ENCODE measurements around the gene PNLIPRP1. TPM values are rescaled to one million over a fixed set of nuclear protein-coding genes. Genes with fewer than 3 reads are reported as not detected.

The PNLIPRP1 gene
- total RNA-seq: 1 to 10 TPM in 2 of 7 donors, under 1 TPM in 1, not detected in 4; 0.34 to 2.8 (median 2.3) TPM
- not detected for polyA plus RNA-seq
- long read RNA-seq, donor 1: 0 reads
- long read RNA-seq, donor 2: 0 reads
- long read RNA-seq, donor 3: 0 reads

- no peak for DNase-seq
- whole genome bisulfite sequencing, 3 donors: 33 to 57% (median 40%) methylated on average over 9 of the region's 9 CpGs
Measured at GRCh38 chr10:116590590-116591444, at the start of gene PNLIPRP1. TSS of gene PNLIPRP1 (plus strand) at chr10:116590959. CDS start at chr10:116591130, 171 bp downstream.

GRCh38 chr10:116542007-116542677, 48.6 kb upstream of the PNLIPRP1 start:
- Histone ChIP-seq H3K9me3 (no peaks in the 10 kb centered on the region), H3K27me3 (no peaks in the 10 kb centered on the region), H3K27ac (no peak overlapping the region), H3K36me3 (no peaks in the 10 kb centered on the region), H3K4me3 (no peak overlapping the region), H3K4me1 (ENCODE audit: insufficient read depth) (no peaks in the 10 kb centered on the region)
- no peak for DNase-seq
- TF ChIP-seq POLR2A (IDR thresholded peaks at IDR 0.05): no peak
- no peak for TF ChIP-seq CTCF (IDR thresholded peaks at IDR 0.05)
- TF ChIP-seq EP300 (IDR thresholded peaks at IDR 0.05): no peak
- intact Hi-C loops (cut with DNase I): no loop called here

More at GRCh38 chr10:116590590-116591444, at the start of gene PNLIPRP1:
- H3K9me3 ChIP-seq: no peaks in the 10 kb centered on the region
- TF ChIP-seq POLR2A (IDR thresholded peaks at IDR 0.05) (no peak), CTCF (IDR thresholded peaks at IDR 0.05) (no peak)
- intact Hi-C loops (cut with DNase I): no loop called here
- no peak within 1 kb of the TSS for H3K27ac ChIP-seq
- H3K4me1 ChIP-seq (ENCODE audit: insufficient read depth): no peaks in the 10 kb centered on the region
- H3K27me3 ChIP-seq: no peaks in the 10 kb centered on the region
- no peak within 1 kb of the TSS for H3K4me3 ChIP-seq
- H3K36me3 ChIP-seq: no peaks in the 10 kb centered on the region

GRCh38 chr10:116545122-116545521, 45.6 kb upstream of the PNLIPRP1 start:
- WGBS, 3 donors: 50 to 61% (median 51%) methylated on average over 1 of the region's 1 CpG

More at GRCh38 chr10:116545122-116545521, 45.6 kb upstream of the PNLIPRP1 start:
- H3K27ac ChIP-seq: no peak overlapping the region
- no peaks in the 10 kb centered on the region for H3K9me3 ChIP-seq
- intact Hi-C loops (cut with DNase I): no loop called here
- TF ChIP-seq CTCF (IDR thresholded peaks at IDR 0.05): no peak
- TF ChIP-seq EP300 (IDR thresholded peaks at IDR 0.05): no peak
- no peak for TF ChIP-seq POLR2A (IDR thresholded peaks at IDR 0.05)
- H3K36me3 ChIP-seq: no peaks in the 10 kb centered on the region
- no peaks in the 10 kb centered on the region for H3K27me3 ChIP-seq
- DNase-seq: no peak
- H3K4me3 ChIP-seq: no peak overlapping the region
- no peaks in the 10 kb centered on the region for H3K4me1 ChIP-seq (ENCODE audit: insufficient read depth)
